C1 segment of cervical spinal cord (tissue), 14 donors: ENCODE results near the gene NME5.
"Not testable (repeated sequence)": the region's sequence is repeated elsewhere in the genome, so short reads cannot be mapped to it uniquely, and the experiment has no call there.

Experiments used
- DNase-seq, 14 donors: peaks; one replicate each; lab custom pipeline; 2025; lab: John Stamatoyannopoulos, UW

The NME5 gene

DNA sequence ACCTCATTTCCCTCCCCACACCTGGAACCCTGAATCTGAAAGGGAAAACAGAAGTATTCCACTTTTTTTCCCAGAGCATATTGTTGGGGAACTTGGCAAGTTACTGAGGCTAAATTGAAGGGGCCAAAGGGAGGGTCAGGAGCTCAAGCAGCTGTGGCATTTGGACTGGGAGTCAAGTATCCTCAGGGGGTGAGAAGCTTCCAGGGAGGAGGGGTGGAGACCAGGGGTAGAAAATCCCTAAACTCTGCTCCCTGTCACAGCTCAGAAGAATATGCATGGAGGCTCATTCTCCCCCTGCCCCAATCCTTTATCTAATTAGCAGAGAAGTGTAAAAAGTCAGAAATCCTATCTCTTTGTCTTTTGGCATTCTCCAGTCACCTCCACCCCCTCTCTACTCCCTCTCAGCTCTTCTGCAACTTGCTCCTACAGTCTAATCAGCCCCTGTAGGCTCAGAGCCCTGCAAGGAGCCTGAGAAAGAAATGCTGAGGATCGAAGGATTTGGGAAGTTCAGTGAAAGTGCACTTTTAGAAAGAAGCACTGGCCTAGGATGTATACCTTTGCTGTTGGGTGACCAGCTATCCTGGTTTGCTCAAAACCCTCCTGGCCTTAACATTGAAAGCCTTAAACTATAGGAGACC is 61.1 kb downstream of the NME5 start:
- DNase-seq, result no peak

DNA sequence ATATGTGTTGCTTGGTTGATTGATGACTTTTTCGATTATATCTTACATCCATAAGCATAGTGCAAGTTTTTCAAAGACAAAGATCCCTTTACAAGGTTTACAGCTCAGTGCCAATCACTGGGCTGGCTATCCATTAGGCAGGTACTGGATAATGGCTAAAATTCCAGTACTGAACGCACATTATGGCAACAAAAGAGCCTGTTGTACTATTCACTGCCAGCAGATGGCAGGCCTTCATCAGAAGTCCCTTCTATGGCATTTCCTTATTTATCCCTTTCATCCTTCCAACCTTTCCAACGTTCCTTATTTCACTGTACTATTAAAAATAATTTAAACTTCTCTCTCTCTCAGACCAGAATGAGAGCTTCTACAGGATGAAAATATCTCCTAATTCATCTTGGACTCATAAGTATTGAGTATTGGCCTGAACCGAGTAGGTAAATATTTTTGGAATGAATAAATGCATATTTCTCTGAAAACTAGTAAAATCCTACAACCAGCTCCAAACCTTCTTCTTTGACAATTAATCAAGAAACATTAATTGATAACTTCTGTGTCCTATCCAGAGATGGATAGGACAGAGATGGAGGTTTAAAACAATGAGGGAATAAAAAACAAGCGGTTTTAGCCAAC is 62.0 kb downstream of the NME5 start:
- peak in 8 of 14 donors; percentile 1 to 43 (median 16) for DNase-seq

DNA sequence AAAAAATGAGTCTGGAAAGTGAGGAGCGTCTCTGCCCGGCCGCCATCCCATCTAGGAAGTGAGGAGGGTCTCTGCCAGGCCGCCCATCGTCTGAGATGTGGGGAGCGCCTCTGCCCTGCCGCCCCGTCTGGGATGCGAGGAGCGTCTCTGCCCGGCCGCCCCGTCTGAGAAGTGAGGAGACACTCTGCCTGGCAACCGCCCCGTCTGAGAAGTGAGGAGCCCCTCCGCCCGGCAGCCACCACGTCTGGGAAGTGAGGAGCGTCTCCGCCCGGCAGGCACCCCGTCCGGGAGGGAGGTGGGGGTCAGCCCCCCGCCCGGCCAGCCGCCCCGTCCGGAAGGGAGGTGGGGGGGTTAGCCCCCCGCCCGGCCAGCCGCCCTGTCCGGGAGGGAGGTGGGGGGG is 69.2 kb downstream of the NME5 start:
- not testable (repeated sequence) for DNase-seq

DNA sequence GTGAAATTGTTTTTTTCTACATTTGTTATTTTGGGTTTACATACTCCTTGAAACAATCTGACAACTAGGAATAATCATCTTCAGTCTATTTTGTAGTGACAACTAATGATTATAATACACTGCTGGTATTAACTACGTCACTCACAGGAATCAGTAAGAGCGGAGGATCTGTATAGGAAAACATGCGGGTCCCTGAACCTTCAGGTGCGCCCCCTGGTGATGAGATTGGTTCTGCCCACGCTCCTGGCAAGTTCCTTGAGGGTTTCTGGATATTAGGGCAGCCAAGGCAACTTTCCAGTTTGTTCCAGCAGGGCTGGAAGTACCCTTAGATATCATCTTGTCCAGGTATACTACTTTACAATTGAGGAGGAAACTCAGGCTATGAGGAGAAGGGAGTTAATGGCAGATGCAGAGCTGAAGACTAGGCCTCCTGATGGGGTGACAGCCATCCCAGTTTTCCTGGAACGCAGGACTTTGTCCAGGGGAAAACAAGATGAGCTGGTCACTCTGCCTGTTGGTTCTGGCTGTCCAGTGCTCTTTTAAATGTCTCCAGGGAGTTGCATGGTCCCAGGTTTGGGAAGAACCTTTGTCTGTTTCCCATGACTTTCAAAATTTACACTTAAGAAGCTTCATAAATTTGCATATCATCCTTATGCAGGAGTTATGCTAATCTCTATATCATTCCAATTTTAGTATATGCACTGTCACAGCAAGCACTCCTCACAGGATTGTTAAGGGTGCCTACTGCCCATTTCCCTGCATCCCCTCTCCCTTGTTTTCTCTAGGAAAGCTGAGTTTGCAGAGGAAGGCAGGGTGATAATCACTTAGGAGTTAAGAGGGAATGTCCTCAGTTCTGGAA is 70.3 kb downstream of the NME5 start:
- peak in 9 of 14 donors; percentile 4 to 55 (median 22) for DNase-seq

DNA sequence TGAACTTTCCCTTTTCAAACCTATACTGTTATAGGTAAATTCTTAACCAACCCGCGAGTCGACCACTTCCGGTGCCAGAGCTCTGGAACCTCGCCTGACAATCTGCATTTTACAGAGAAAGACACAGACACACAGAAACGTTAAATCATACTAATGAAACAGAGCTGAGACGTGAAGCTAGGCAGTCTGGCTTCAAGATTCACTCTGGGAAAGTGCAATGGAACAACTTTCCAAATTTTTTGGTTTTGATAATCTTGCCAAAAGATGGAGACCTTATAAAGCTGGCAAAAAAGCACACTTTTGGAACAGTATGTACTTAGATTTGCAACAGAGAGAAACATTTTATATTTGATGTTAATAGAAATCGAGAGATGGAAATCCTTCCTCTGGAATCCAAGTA is 71.3 kb downstream of the NME5 start:
- DNase-seq, result no peak
